ENCODE data around the gene NOSIP.
"Not testable (repeated sequence)": the region's sequence is repeated elsewhere in the genome, so short reads cannot be mapped to it uniquely, and the experiment has no call there.

NOSIP gene

DNA sequence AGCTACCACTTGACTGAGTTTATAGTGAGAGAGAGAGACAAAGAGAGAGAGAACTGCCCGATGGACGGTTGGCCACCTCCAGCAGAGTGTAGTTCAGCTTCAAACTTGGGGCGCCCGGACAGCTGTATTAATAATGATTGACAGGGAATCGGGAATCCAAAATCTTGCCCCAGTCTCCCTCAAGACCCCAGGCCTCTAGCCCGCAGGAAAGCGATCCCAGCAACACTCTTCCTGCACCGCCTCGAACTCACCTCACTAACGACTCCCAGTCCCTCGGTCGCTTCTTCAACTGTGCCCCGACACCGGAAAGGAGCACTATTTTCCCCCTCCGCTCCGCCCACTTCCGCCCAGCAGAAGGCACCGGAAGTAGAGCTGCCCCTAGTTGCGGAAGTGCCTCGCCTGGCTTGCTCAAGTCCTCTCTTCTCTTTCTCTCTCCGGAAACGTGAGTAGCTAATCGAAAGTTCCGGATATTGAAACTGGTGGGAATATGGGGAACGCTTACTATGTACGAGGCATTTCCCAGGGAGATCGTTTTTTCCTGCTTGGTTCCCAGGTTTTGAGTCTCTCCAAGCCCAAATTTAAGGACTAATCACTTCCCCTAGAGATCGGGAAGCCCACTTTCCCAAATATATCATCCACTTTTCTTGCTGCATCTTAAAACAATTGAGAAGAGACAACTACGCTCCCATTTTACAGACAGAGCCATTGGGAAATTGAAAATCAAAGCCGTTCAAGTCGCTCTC is at the start of gene NOSIP:
Gene NOSIP, minus strand, starts transcription at position 293 of the 743 bp plus-strand sequence. CDS start 19,865 bp downstream, outside the sequence.
- in situ Hi-C loops (cut with MboI; ENCODE audit: low sequenced_read_pairs), result no loop called here

GRCh38 chr19:49629659-49630058 is 49.3 kb upstream of the NOSIP start:
- in situ Hi-C loops (cut with MboI; ENCODE audit: low sequenced_read_pairs), result no loop called here

DNA sequence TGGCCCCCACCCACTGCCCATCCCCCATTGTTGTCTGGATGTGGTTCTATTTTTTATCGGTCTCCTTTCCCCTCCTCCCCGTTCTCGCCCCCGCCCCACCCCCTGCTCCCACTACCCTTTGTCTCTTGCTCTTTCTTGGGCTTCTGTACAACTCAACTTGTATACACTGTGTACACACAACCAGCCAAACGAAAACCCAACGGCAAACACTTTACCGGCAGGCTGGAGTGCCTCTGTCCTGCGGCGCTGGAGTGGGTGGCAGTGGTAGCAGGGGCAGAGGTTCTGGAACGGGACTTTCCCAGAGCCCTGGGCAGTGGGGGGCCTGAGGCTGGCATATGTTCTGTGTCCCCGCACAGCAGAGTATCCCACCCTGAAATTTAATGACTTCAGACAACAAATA is 45.9 kb upstream of the NOSIP start:
- in situ Hi-C loops (cut with MboI; ENCODE audit: low sequenced_read_pairs), result no loop called here

GRCh38 chr19:49624967-49625910 is 44.9 kb upstream of the NOSIP start:
- in situ Hi-C loops (cut with MboI; ENCODE audit: low sequenced_read_pairs), result no loop called here

DNA sequence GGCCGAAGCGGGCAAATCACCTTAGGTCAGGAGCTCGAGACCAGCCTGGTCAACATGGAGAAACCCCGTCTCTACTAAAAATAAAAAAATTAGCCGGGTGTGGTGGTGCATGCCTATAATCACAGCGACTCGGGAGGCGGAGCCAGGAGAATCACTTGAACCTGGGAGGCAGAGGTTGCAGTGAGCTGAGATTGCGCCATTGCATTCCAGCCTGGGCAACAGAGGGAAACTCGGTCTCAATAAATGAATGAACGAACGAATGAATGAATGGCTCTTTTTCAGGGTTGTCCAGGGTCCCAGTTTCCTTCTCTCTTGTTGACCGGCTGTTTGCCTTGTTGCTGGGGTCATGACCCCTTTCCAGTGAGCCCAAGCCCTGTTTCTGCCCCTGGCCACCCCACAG is 37.5 kb upstream of the NOSIP start:
- in situ Hi-C loops (cut with MboI; ENCODE audit: low sequenced_read_pairs), result not testable (repeated sequence)

DNA sequence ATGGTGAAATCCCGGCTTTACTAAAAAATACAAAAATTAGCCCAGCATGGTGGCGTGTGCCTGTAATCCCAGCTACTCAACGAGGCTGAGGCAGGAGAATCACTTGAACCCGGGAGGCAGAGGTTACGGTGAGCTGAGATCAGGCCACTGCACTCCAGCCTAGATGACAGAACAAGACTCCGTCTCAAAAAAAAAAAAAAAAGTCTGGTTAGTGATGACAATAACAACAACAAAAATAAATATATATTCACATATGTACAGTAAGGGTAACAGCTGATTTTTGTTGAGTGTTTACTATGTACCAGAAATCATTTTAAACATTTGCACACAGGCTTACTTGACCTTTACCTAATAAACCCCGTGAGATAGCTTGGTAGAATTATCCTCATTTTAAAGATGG is 36.6 kb upstream of the NOSIP start:
- in situ Hi-C loops (cut with MboI; ENCODE audit: low sequenced_read_pairs), result no loop called here

DNA sequence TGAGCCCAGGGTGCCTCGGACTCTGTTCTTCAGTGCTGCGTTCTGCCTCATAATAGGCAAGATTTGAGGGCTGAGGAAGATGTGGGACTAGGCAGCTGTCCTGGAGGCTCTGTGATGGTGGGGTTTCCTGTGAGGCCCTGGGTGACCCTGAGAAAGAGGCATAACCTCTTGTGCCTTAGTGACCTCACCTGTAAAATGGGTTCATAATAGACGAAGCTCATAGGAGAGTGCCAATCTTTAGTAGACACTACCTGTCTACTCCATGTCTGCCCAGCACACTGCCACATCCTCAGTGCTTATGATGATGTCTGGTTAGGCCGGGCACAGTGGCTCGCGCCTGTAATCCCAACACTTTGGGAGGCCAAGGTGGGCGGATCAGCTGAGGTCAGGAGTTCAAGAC is 36.2 kb upstream of the NOSIP start:
- in situ Hi-C loops (cut with MboI; ENCODE audit: low sequenced_read_pairs), result no loop called here

- in situ Hi-C loops (cut with MboI; ENCODE audit: low sequenced_read_pairs), result no loop called here
These were observed 35.5 kb upstream of the NOSIP start for GRCh38 chr19:49615861-49616260.

DNA sequence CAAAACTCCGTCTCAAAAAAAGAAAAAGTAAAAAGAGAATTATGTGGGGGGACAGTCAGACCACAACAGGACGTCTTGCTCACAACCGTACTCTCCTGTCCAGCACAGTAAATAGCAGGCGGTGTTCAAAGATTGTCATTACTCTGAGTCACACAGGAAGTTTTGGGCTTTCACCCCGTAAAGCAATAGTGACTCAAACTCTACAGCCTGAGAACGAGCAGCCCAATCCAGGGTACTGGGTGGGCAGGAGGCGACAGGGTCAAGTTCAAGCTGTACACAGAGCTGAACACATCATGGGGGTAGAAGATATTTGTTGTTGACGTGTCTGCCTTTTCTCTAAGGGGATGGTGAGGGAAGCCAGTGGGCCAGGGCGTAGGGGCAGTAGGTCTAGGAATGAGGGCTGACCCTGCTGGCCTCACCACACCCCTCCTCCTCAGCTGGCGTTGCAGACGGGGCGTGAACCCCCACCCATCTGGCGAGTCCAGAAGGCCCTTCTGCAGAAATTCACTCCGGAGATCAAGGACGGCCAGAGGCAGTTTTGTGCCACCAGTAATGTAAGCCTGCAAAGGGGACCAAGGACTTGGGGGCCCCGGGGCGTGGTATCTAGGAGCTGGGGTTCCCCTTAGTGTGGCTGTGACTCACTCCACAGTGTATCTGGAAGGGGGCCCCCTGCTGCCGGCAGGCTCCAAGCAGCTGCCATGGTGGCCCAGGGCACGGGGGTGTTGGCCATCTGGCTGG is 33.9 kb upstream of the NOSIP start:
- in situ Hi-C loops (cut with MboI; ENCODE audit: low sequenced_read_pairs), result no loop called here

DNA sequence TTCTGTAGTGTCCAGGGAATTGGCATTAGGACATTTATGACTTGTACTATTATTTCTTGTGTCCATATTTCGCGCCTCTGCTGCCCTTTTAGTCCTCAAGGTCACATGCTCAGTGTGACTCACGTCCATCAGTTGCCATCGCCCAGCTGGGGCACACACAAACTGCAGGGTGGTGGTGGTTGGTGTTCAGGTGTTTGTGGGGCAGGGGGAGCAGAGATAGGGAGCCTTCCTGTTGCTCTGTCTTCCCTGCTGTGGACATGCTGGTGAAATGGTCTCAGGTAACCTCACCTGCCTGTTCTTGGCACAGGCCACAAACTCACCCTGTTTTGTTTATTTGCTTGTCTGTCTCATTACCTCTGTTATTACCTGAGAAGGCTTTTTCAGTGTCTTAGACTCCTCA is 33.0 kb upstream of the NOSIP start:
- in situ Hi-C loops (cut with MboI; ENCODE audit: low sequenced_read_pairs), result no loop called here

- in situ Hi-C loops (cut with MboI; ENCODE audit: low sequenced_read_pairs), result no loop called here
These were observed 29.2 kb upstream of the NOSIP start for GRCh38 chr19:49609499-49610092.

DNA sequence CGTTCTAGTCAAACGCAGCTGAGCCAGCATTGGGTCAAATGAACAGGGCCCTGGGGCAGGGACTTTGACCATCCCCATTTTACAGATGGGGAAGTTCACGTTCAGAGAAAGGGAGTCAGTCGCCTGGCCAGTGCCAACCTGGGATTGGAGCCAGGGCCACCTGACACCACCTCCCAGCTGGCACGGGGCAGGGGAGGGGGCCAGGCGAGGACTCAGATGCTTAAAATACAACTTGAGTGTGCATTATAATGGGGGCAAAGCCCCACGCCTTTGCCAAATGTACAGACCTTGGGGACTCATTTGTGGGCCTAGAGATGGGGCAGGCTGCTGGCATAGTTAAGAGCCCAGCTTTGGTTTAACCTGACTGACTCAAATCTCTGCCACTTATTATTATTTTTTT is 25.2 kb upstream of the NOSIP start:
- in situ Hi-C loops (cut with MboI; ENCODE audit: low sequenced_read_pairs), result no loop called here

DNA sequence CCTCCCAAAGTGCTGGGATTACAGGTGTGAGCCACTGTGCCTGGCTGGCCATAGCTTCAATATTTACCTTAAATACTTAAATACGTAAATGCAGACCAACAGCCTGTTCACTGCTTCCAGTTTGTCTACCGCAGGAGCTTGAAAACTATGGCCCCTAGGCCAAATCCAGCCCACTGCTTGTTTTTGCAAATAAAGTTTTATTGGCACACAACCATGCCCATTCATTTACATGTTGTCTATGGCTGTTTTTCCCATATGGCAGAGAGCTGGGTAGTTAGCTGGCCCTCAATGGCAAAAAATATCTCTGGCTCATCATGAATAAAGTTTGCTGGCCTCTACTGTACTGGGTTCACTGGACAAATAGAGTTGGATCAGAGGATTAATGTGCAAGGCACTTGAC is 22.4 kb upstream of the NOSIP start:
- in situ Hi-C loops (cut with MboI; ENCODE audit: low sequenced_read_pairs), result no loop called here

GRCh38 chr19:49601482-49602038 is 21.2 kb upstream of the NOSIP start:
- in situ Hi-C loops (cut with MboI; ENCODE audit: low sequenced_read_pairs), result no loop called here

GRCh38 chr19:49599378-49600295 is 19.3 kb upstream of the NOSIP start:
- in situ Hi-C loops (cut with MboI; ENCODE audit: low sequenced_read_pairs), result no loop called here

DNA sequence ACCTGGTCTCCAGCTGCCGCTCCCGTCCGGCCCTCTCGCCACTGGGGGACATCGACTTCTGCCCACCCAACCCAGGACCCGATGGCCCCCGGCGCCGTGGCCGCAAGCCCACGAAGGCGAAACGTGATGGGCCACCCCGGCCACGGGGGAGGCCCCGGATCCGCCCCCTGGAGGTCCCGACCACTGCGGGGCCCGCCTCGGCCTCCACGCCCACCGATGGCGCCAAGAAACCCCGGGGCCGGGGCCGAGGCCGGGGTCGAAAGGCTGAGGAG is 17.3 kb upstream of the NOSIP start:
- in situ Hi-C loops (cut with MboI; ENCODE audit: low sequenced_read_pairs), result no loop called here

DNA sequence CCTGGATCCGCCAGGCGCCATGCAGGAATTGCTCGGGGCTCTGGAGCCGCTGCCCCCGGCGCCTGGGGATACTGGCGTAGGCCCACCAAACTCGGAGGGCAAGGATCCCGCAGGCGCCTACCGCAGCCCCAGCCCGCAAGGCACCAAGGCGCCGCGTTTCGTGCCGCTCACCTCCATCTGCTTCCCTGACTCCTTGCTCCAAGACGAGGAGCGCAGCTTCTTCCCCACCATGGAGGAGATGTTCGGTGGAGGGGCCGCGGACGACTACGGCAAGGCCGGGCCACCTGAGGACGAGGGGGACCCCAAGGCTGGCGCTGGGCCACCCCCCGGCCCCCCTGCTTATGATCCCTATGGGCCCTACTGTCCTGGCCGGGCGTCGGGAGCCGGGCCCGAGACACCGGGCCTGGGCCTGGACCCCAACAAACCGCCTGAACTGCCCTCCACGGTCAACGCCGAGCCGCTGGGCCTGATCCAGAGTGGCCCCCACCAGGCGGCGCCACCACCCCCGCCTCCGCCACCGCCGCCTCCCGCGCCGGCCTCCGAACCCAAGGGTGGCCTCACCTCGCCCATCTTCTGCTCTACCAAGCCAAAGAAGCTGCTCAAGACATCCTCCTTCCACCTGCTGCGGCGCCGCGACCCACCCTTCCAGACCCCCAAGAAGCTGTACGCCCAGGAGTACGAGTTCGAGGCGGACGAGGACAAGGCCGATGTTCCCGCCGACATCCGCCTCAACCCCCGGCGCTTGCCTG is 16.8 kb upstream of the NOSIP start:
- in situ Hi-C loops (cut with MboI; ENCODE audit: low sequenced_read_pairs), result no loop called here

- in situ Hi-C loops (cut with MboI; ENCODE audit: low sequenced_read_pairs), result no loop called here
These were observed 16.1 kb upstream of the NOSIP start for GRCh38 chr19:49596407-49596806.

- in situ Hi-C loops (cut with MboI; ENCODE audit: low sequenced_read_pairs), result no loop called here
These were observed 15.6 kb upstream of the NOSIP start for GRCh38 chr19:49595819-49596404.

Data from HL-60/S4 (cell line).